Cerebellar cortex (tissue), 1 donor: ENCODE data around the gene NFIA.
"Not testable (repeated sequence)": the region's sequence is repeated elsewhere in the genome, so short reads cannot be mapped to it uniquely, and the experiment has no call there.

ENCODE experiments used
- DNase-seq: peaks from one replicate; pipeline ENCODE4 v3.0.0-alpha.2; 2015; ENCODE audit warnings: low spot score

NFIA gene

DNA sequence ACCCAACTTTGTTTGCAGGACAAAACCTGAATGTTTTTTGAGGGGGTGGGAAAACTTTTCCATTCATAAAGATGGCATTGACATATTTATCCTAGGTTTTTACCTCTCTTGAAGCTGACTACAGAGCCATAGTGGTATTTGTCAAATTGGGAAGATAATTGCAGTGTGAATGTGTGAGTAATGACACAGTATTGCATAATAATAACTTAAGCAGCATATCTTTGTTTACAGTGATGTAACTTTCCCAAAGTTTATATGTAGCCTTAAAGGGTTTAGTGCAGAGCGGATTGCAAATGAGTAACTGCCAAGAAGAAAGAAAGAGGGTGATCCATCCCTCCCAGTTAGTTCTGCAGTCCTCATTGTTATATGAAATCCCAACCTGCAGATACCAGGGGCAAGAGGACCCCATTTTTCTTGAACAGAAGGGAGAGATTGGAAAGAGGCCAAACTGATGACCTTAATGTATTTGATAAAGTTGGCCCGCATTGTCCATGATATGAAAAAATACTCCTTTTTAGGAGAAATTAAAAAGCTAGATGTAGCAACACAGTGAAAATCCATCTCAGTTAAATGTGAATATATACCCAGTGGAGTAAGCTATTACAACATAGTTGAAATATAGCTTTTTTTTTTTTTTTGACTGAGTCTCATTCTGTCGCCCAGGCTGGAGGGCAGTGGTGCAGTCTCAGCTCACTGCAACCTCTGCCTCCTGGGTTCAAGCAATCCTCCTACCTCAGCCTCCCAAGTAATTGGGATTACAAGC, 23.7 kb upstream of the NFIA start:
- no peak for DNase-seq

DNA sequence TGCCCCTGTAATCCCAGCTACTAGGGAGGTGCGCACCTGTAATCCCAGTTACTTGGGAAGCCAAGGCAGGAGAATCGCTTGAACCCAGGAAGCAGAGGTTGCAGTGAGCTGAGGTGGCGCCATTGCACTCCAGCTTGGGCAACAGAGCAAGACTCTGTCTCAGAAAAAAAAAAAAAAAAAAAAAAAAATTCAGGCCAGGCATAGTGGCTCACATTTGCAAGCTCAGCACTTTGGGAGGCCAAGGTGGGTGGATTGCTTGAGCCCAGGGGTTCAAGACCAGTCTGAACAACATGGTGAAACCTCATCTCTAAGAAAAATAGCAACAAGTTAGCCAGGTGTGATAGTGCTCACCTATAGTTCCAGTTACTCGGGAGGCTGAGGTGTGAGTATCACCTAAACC, 20.8 kb upstream of the NFIA start:
- DNase-seq = not testable (repeated sequence)

DNA sequence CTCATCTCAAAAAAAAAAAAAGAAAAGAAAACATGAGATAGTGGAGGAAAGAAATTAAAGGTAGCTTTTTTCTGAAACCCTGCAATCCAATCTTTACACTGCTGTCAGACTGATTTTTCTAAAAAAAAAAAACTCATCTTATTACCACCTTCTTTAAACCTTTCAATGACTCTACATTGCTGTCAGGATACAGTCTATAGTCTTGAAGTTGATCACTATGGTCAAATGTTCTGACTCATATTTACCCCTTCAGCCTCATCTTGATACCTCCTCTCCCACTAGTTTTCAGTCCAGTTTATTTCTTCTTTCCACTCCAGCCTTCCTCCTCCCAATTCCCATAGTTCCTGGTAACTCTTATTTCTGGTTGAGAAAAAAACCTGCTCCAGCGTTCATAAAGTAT, 17.7 kb upstream of the NFIA start:
- no peak for DNase-seq

- DNase-seq = no peak
These were observed 14.8 kb upstream of the NFIA start for GRCh38 chr1:61067446-61068019.

DNA sequence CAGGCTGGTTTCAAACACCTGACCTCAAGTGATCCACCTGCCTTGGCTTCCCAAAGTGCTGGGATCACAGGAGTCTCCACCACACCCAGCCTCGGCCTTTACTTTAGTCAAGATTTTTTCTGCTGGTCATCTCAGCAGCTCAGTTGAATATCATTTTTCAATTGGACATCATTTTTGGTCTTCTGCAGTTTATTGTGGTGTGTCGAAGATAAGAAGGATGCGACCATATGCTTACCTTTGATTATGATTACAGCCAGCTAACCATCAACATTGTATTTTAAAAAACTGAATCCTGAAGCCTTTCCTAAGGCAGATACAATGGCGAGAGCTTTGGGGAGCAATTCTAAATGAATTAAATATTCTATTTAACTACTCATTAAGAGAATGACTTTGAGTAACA, 12.3 kb upstream of the NFIA start:
- DNase-seq = no peak

GRCh38 chr1:61071205-61072130, 10.9 kb upstream of the NFIA start:
- DNase-seq = no peak

DNA sequence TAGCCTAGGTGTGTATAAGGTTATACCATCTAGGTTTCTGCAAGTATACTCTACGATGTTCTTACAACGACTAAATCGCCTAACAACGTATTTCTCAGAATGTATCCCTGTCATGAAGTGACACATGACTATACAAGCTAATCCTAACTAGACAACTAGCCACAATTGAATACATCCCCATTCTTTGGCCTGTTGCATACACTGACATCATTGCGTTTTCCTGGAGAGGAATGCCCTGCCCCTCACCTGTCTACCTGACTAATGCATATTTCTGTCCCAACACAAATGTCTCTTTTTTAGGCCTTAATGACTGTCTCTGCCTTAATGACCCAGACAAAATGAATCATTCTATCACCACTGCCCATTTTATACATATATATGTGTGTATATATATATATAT, 8.5 kb upstream of the NFIA start:
- no peak for DNase-seq

DNA sequence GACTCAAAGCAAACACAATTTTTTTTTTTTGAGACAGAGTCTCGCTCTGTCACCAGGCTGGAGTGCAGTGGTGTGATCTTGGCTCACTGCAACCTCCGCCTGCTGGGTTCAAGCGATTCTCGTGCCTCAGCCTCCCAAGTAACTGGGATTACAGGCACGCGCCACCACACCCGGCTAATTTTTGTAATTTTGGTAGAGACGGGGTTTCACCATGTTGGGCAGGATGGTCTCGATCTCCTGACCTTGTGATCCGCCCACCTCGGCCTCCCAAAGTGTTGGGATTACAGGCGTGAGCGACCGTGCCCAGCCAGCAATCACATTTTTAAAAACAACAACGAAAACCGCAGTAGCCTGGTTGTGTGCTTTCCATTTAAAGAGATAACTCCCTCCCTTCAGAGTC, 6.5 kb upstream of the NFIA start:
- DNase-seq = not testable (repeated sequence)

- DNase-seq = peak; percentile 92
These were observed 5.4 kb upstream of the NFIA start for GRCh38 chr1:61076728-61077675.

GRCh38 chr1:61077676-61078541, 4.5 kb upstream of the NFIA start:
- peak; percentile 100 for DNase-seq

DNA sequence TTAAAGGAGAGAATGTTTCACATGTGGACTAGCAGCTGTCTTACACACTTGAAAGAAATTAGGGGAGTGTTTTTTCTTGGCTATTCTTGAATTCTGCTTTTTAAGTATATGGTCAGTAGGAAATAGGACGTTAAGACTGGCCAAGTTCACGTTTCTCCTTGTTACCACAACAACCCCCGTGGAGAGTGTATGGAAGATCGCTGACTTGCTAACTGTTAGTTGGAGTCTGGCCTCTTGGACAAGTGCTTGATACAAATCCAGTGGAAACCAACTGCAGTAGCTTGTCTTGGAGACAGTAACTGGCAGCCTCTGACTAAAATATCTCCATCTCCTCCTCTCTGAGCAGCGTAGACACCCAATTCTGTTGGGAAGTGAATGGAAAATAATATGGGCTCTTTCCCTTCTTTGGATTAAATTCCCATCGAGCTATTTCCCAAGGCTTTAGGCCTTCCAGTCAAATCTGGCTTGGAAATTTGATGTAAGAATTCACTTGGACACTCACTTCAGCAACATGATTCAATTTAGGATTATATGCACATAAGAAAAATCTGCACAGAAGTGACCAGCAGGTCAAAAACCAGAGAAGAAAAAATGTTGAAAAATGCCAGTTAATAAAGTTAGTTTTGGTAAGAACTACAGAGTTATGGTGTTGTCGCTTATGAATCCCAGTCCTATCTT, 3.6 kb upstream of the NFIA start:
- peak; percentile 68 for DNase-seq

- DNase-seq = peak; percentile 41
These were observed 3.0 kb upstream of the NFIA start for GRCh38 chr1:61079296-61079897.

DNA sequence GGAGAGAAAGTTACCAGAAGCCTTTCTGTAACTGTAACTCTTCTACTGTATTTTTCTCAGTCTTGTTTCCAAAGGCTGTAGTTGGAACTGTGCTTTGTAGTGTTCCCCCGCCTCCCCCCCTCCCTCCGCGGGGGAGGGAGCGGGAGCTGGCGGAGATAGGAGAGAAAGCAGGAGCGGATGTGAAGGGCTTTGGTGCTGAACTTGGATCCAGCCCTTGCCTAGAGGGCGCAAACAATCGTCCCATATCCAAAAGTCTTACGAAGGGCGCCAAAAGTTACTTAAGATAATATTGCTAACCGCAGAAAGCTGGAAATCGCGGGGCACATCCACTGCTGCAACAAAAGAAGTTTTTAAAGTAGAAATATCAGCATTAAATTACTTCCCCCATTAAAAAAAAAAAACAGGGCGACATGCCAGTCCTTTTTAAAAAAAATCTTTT, 2.4 kb upstream of the NFIA start:
- DNase-seq = peak; percentile 84

GRCh38 chr1:61080413-61081143, 1.8 kb upstream of the NFIA start:
- DNase-seq = peak; percentile 40

DNA sequence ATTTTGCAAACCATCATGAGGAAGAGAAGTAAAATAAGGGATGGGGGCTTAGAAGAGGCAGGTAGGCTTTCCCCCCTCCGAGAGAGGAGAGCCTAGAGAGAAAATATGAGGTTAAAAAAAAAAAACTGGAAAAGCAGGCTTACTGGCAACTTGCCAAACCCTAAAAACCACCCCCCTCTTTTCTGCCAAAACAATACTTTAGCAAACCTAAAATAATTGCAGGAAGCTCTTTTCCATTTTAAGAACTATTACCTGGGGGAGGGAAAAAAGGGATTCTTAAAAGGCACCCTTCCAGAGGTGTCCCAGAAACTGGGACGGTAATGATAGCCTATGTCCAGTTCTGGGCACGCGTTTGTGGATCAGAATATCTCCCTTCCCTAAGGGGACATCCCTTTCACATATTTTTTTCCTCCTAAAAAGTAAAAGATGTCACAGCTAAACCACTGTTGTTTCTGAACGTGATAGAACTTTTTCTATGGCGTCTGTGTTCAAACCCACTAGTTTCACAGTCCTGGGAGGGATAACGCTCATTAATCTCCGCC, 1.1 kb upstream of the NFIA start:
- no peak for DNase-seq

DNA sequence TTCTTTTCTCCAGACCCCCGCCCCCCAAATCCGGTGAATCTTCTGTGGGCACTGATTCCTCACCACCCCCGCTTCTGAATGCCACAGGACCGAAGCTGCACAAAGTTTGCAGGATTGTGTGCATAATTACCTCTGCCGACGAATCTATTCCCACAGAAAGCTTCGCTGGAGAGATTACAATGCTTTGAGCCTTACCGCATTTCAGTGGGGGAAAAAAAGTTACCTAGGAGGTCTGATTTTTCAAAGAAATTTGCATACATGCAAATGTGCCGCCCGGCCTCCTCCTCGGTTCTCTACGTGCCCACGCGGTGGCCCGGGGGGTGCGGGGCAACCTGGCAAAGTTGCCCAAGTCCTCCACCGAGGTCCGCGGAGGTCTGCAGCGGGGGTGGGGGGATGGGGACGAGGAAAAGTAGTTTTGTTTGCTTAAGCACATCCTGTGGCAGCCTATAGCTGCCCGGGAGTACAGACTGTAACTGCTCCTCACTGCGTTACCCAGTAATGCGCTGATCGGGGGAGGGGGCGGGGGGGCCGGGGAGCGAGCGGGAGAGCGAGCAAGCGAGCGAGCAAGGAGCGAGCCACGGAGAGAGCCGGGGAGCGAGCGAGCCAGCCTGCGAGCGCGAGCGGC, 563 bp upstream of the NFIA start:
- DNase-seq = peak; percentile 58

GRCh38 chr1:61083013-61083806, 849 bp downstream of the NFIA start:
- DNase-seq = peak; percentile 33
